NCI-H1694 (cell line): ENCODE results near the gene INF2.

Source experiments
- DNase-seq: peaks from one replicate; lab custom pipeline; 2025; lab: John Stamatoyannopoulos, UW

INF2 gene

GRCh38 chr14:104689881-104690711 is 678 bp downstream of the INF2 start:
- DNase-seq = no peak

- no peak for DNase-seq
These were observed 1.5 kb downstream of the INF2 start for GRCh38 chr14:104690861-104691455.

DNA sequence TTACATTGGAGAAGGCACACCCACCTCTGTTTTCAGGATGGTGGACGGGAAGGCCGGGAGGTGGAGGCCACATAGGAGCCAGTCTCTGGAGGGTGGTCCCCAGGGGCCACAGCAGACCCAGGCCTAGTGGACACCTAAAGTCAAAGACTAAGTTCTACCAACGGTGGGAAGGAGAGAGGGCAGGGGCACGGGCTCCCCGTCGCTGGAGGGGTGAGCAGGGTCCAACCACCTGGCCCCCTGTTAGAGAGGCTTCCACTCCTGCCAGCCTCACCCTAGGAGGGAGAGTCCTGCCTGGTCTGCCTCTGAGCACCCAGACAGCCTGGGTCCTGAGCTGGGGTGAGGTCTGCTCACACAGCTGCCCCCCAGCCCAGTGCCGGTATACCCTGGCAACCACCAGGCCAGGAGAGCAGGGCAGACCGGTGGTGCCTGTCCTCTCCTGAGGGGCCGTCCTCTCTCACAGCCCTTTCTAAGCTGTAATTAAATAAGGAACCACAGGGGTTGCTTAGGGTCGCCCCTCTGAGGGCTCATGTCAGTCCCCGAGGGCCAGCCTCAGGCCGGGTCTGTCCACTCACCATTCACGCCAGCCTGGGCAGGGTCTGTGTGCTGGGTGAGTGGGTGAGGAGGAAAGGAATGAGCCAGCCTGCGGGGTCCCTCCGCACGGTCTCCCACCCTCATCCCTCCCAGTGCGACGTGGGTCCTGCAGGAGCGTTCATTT is 2.3 kb downstream of the INF2 start:
- DNase-seq = no peak

GRCh38 chr14:104692261-104692938 is 3.0 kb downstream of the INF2 start:
- DNase-seq = no peak

GRCh38 chr14:104692939-104693315 is 3.5 kb downstream of the INF2 start:
- no peak for DNase-seq

DNA sequence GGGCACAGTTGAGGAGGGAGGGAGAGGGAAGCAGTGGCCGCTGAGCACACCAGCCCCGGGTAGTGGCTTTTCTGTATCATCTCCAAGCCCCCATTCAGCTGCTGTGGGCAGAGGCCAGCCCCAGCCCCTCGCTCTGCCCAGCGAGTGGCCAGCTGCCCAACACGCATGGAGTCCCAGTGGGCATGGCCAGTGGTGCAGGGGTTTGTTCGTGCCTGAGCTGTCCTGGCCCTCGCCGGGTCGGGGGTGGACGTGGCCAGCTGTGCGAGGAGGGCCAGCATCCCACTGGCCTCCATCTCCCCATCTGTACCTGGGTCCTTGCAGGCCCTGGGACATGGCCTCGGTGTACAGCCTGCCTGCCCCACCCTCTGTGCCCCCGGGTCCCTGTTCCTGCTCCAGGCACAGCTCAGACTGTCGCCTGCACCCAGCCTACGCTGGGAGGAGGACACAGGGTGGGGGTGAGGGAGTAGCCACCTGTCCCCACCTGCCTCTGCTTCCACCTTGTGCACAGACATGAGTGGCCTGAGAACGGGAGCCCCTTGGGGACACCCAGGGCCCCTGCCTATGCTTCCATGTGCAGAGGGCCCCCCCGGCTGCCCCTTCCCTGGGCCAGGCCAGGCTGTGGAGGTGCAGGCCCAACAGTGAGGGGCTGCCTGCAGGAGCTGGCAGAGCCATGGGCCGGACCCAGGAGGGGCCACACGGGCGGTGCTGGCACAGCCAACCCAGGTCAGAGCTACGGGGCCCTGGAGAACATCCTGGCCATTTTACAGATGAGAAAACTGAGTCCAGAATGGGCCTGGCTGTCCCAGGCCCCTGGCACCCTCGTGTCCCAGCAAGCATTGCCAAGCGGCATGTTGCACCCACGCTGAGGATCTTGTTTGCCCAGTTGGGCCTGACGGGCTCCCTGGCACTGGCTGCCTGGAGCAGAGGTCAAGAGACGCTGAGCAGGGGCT is 4.3 kb downstream of the INF2 start:
- DNase-seq = no peak

GRCh38 chr14:104694475-104694950 is 5.1 kb downstream of the INF2 start:
- DNase-seq = peak; percentile 56

GRCh38 chr14:104694991-104695659 is 5.7 kb downstream of the INF2 start:
- DNase-seq = no peak

DNA sequence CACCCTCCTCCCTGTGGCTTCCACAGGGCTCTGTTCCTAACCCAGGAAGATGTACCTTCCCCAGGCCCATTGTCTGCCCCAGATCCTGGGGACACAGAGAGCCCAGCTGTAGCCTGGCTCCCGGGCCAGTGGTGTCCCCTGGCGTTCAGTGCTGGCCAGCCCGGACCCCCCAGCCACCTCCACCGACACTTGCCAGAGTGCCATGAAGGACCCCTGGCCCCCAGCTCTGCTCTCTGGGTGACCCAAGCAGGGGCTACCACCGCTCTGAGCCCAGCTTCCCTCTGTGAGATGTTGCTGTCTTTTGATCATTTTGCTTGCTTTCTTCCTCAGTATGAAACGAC is 6.2 kb downstream of the INF2 start:
- no peak for DNase-seq

DNA sequence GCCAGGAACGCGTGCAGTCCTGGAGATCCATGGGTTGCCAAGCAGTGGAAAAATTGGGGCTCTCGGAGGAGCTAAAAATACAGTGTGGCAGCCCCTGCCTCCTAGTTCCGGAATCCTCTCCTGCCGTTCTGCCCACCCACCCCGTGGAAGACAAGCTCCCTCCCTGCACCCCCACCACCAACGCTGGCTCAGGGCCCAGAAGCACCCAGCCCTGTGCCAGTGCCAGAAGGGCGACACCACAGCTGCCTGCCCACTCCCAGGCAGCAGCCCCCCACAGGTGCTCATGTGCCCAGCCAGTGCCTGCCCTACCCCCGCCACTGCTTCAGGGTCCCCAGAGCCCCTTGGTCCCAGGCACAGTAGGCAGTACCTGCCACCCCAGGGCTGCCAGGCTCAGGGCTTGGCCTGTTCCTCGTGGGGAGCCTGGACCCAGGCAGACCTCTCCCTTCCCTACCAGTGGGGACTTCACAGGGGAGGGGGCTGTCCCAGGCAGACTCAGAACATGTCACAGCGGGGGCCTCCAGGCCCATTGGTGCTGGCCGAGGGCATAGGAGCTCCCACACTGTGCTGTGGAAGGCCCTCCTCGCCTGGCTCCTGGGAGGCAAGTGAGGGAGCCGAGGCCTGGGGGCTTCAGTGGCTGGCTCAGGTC is 7.4 kb downstream of the INF2 start:
- DNase-seq = peak; percentile 64

- no peak for DNase-seq
These were observed 7.9 kb downstream of the INF2 start for GRCh38 chr14:104697317-104697703.

- no peak for DNase-seq
These were observed 8.6 kb downstream of the INF2 start for GRCh38 chr14:104697892-104698583.

GRCh38 chr14:104698688-104699425 is 9.4 kb downstream of the INF2 start:
- DNase-seq = no peak

DNA sequence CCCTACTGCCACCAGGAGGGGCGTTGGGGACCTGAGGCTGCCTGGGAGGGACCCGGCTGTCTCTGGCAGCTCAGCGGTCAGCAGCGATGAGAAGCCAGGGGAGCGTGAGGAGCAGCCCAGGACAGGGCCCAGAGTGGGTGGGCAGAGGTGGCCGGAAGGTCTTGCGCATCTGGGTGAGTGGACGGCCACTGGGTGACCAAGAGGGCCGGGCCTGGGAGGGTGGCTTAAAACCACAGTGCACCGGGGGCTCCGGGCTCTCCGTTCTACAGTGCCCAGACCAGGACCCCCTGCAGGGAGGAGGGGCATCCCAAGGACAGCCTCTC is 10.0 kb downstream of the INF2 start:
- DNase-seq = no peak

- DNase-seq = no peak
These were observed 10.8 kb downstream of the INF2 start for GRCh38 chr14:104700225-104700651.

DNA sequence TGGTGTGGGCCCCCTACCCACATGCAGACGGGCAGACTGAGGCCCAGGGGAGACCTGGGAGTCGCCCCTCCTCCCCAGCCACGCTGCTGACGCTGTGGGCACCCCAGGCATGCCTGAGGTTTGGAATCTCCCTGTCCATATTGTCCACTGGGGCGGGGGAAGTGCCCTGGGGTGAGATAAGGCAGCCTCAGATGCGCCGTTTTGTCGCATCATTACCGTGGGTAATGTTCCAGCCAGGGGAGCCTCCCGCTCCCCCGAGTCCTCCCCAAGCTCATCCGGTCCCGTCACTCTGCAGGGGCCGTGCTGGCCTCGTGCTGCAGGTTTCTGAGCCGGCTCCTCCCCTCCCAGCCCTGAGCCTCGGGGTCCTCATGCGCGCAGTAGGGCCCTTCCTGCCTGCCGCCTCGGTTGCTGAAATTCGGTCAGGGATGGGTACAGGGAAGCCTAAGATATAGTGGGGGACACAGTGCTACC is 11.4 kb downstream of the INF2 start:
- DNase-seq = no peak

DNA sequence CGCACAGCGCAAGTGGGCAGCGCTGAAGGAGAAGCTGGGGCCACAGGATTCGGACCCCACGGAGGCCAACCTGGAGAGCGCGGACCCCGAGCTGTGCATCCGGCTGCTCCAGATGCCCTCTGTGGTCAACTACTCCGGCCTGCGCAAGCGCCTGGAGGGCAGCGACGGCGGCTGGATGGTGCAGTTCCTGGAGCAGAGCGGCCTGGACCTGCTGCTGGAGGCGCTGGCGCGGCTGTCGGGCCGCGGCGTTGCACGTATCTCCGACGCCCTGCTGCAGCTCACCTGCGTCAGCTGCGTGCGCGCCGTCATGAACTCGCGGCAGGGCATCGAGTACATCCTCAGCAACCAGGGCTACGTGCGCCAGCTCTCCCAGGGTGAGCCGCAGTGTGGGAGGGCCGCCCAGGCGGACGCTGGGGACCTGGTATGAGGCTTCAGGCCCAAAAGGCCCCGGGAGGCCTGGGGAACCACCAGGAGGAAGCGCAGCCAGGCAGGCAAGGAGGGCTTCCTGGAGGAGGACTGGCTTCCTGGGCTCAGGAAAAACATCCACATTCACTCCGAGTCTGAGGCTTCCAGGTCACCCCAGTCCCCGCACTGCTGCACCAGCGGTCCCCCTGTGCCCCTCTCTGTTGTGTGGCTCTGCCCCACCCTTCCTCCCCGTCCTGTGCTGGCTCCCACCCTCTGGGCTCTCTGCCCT is 12.1 kb downstream of the INF2 start:
- no peak for DNase-seq

GRCh38 chr14:104702106-104702505 is 12.7 kb downstream of the INF2 start:
- DNase-seq = no peak
